HCT116 (cell line): ENCODE measurements around the gene RAD9B. TPM values are rescaled to one million over a fixed set of nuclear protein-coding genes. Genes with fewer than 3 reads are reported as not detected.

ENCODE experiments used
- ATAC-seq: fragments of 200-7000 bp; cut with Tn5 transposase; 2 replicates; pipeline ENCODE4 v1.9.1; 2020; ENCODE audit warnings: mild to moderate bottlenecking, moderate library complexity
- BruUV-seq: library from RNA; stranded (reverse); fragments of 400-500 nt; replicated peaks from 2 replicates; lab custom pipeline; 2021; lab: Mats Ljungman, UMichigan
- CTCF ChIA-PET: fragments of 300-600 bp; sonication (Branson Sonifier 250); formaldehyde crosslinking; loops from one replicate; lab custom pipeline; 2021; ENCODE audit warnings: antibody characterized with exemption; lab: Charles Lee
- POLR2A ChIA-PET: fragments of 300-600, 350-600 bp; sonication (Branson Sonifier 250); formaldehyde crosslinking; loops from one replicate; lab custom pipeline; 2021; ENCODE audit warnings: antibody characterized with exemption; lab: Charles Lee
- RAD21 ChIA-PET, 2 experiments: fragments of 300-600 bp; sonication (Branson Sonifier 250); formaldehyde crosslinking; loops; one replicate each; lab custom pipeline; 2023; ENCODE audit warnings: low total read pairs in 2 of 2; ENCODE audit not compliant: uncharacterized antibody in 2 of 2, unreplicated experiment in 2 of 2, low non-redundant PET in 1 of 2; lab: Charles Lee
- DNase-seq: peaks from one replicate; pipeline ENCODE4 v3.0.0-alpha.2; 2010; ENCODE audit warnings: low read depth, low spot score
- H2AFZ ChIP-seq: fragments of 200-600 bp; shearing (Covaris generic), sonication (generic); 2 replicates; pipeline ENCODE4 v1.6.1; 2017; ENCODE audit warnings: low read depth, mixed run types, mixed read lengths, antibody characterized with exemption, low read length; ENCODE audit not compliant: poor library complexity, severe bottlenecking
- H3K27ac ChIP-seq: 2 replicates; pipeline ENCODE4 v1.5.1; 2012; ENCODE audit warnings: low read depth, low read length
- H3K27me3 ChIP-seq: fragments of 200-600 bp; sonication (generic); 2 replicates; pipeline ENCODE4 v1.6.1; 2016; ENCODE audit warnings: mixed run types, low read length, mixed read lengths; ENCODE audit not compliant: insufficient read depth
- H3K36me3 ChIP-seq, 2 experiments: fragments of 200-500 bp in 1 of 2; fragments of 200-600 bp in 1 of 2; sonication (Bioruptor generic) in 1 of 2; sonication (generic) in 1 of 2; 2 replicates each; pipeline versions ENCODE4 v1.5.1 to v1.6.1; 2014 to 2016; ENCODE audit warnings: low read length in 2 of 2, inconsistent platforms in 1 of 2, mixed read lengths in 1 of 2, mixed run types in 1 of 2; ENCODE audit not compliant: insufficient read depth in 2 of 2, control insufficient read depth in 1 of 2
- H3K4me1 ChIP-seq, 2 experiments: fragments of 200-600 bp in 1 of 2; sonication (generic) in 1 of 2; 2 replicates each; pipeline versions ENCODE4 v1.5.1 to v1.6.1; 2012 to 2017; ENCODE audit warnings: low read length in 2 of 2, inconsistent platforms in 1 of 2, mild to moderate bottlenecking in 1 of 2, mixed read lengths in 1 of 2, mixed run types in 1 of 2, moderate library complexity in 1 of 2; ENCODE audit not compliant: insufficient read depth in 2 of 2, control insufficient read depth in 1 of 2
- H3K4me2 ChIP-seq: fragments of 200-600 bp; sonication (generic); 2 replicates; pipeline ENCODE4 v1.6.1; 2017; ENCODE audit warnings: mixed run types, low read length, mixed read lengths
- H3K4me3 ChIP-seq, 2 experiments: fragments of 200-600 bp in 1 of 2; sonication (generic) in 1 of 2; replicated peaks in 1 of 2; 2 replicates each; pipeline ENCODE4 v1.5.1; 2011 to 2016; ENCODE audit warnings: low read length in 2 of 2, control low read depth in 1 of 2, low read depth in 1 of 2, mild to moderate bottlenecking in 1 of 2, mixed read lengths in 1 of 2, mixed run types in 1 of 2
- H3K79me2 ChIP-seq: fragments of 200-600 bp; sonication (generic); 2 replicates; pipeline ENCODE4 v1.6.1; 2017; ENCODE audit warnings: mild to moderate bottlenecking, mixed run types, low read length, moderate library complexity, mixed read lengths; ENCODE audit not compliant: insufficient read depth
- H3K9ac ChIP-seq: fragments of 200-600 bp; sonication (generic); 2 replicates; pipeline ENCODE4 v1.6.1; 2016; ENCODE audit warnings: low read length, mixed read lengths
- H3K9me2 ChIP-seq: fragments of 200-600 bp; sonication (generic), shearing (Covaris generic); 2 replicates; pipeline ENCODE4 v1.6.1; 2017; ENCODE audit warnings: mixed run types, mild to moderate bottlenecking, moderate library complexity; ENCODE audit not compliant: insufficient read depth
- H3K9me3 ChIP-seq, 2 experiments: fragments of 200-500 bp in 1 of 2; fragments of 200-600 bp in 1 of 2; sonication (Bioruptor generic) in 1 of 2; sonication (generic) in 1 of 2; 2 replicates each; pipeline ENCODE4 v1.6.1; 2014 to 2017; ENCODE audit warnings: low read length in 2 of 2, mixed read lengths in 2 of 2, inconsistent platforms in 1 of 2, low read depth in 1 of 2, mild to moderate bottlenecking in 1 of 2, mixed run types in 1 of 2, moderate library complexity in 1 of 2; ENCODE audit not compliant: control insufficient read depth in 1 of 2, insufficient read depth in 1 of 2
- H4K20me1 ChIP-seq: fragments of 200-600 bp; sonication (generic), shearing (Covaris generic); 2 replicates; pipeline ENCODE4 v1.6.1; 2017; ENCODE audit warnings: mixed run types, mild to moderate bottlenecking, moderate library complexity; ENCODE audit not compliant: insufficient read depth
- EGR1 ChIP-seq: IDR thresholded peaks from 2 replicates; pipeline ENCODE4 v1.6.1; 2012; ENCODE audit warnings: low read depth
- EZH2phosphoT487 ChIP-seq: fragments of 200-600 bp; IDR thresholded peaks from 2 replicates; pipeline ENCODE4 v1.6.1; 2018; ENCODE audit warnings: antibody characterized with exemption, borderline replicate concordance
- FOSL1 ChIP-seq: IDR thresholded peaks from 2 replicates; pipeline ENCODE4 v1.6.1; 2012; ENCODE audit warnings: low read depth
- JUND ChIP-seq: IDR thresholded peaks from 2 replicates; pipeline ENCODE4 v1.6.1; 2012
- POLR2A ChIP-seq: IDR thresholded peaks from 2 replicates; pipeline ENCODE4 v1.7.0; 2011; ENCODE audit warnings: borderline replicate concordance; ENCODE audit not compliant: insufficient read depth, insufficient read length; ENCODE audit errors: extremely low read depth
- ZFX ChIP-seq: fragments of 450-650 bp; IDR thresholded peaks from 2 replicates; pipeline ENCODE4 v1.6.1; 2017
- intact Hi-C: fragments of 100-400 bp; cut with micrococcal nuclease; formaldehyde crosslinking; loops from 2 replicates; pipeline ENCODE4 v1.10.0; 2022
- total RNA-seq: library from RNA; stranded (reverse); gene quantifications from one replicate; pipeline ENCODE4 v1.2.1, GENCODE V29; 2021; ENCODE audit not compliant: unreplicated experiment
- TF ChIP-seq, protein P1 (sequence below): IDR thresholded peaks from 2 replicates; pipeline ENCODE4 v1.6.1; 2012; ENCODE audit warnings: low read depth
- TF ChIP-seq, protein P2 (sequence below): IDR thresholded peaks from 2 replicates; pipeline ENCODE4 v1.6.1; 2011; ENCODE audit warnings: mild to moderate bottlenecking, low read length, moderate library complexity; ENCODE audit not compliant: insufficient replicate concordance; ENCODE audit errors: extremely low read depth
- TF ChIP-seq, protein P3 (sequence below), 3 experiments: fragments of 200-600 bp in 1 of 3; sonication (generic) in 1 of 3; IDR thresholded peaks in 2 of 3; conservative IDR thresholded peaks in 1 of 3; 2 replicates each; pipeline ENCODE4 v1.5.1; 2012 to 2017; ENCODE audit warnings: low read depth in 2 of 3, low read length in 2 of 3, antibody characterized with exemption in 1 of 3, borderline replicate concordance in 1 of 3, control low read depth in 1 of 3, mild to moderate bottlenecking in 1 of 3, mixed read lengths in 1 of 3, mixed run types in 1 of 3, moderate library complexity in 1 of 3; ENCODE audit not compliant: insufficient read depth in 1 of 3

The RAD9B gene
- total RNA-seq, 1 experiment from 2014 or later: 0.17 TPM

DNA sequence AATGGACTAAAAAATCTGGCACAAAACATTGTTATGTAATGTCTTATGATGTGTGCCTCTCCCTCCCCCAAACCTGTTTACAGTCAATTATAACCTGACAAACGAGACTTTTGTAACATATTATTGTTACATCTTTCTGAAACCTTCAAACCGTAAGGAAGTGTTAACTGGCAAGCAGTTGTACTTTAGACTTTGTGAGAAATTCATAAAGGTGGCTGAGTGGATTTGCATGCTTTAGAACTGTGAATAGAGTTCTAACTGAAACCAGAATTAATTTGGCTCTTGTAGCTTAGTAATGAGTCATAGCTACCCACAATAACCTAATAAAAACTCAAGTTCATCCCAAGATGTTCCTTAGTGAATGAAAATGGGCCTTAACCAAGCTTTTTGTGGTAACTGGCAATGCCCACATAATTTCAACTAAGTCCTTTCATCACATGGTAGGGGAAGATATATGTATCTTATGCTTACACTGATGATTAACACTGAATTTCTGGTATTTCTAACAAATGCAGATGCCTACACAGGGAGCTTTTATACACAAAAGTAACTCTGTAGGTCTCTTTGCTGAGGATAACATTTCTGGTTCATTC is 29.7 kb downstream of the RAD9B start (continued):
- TF ChIP-seq, protein P1, sequence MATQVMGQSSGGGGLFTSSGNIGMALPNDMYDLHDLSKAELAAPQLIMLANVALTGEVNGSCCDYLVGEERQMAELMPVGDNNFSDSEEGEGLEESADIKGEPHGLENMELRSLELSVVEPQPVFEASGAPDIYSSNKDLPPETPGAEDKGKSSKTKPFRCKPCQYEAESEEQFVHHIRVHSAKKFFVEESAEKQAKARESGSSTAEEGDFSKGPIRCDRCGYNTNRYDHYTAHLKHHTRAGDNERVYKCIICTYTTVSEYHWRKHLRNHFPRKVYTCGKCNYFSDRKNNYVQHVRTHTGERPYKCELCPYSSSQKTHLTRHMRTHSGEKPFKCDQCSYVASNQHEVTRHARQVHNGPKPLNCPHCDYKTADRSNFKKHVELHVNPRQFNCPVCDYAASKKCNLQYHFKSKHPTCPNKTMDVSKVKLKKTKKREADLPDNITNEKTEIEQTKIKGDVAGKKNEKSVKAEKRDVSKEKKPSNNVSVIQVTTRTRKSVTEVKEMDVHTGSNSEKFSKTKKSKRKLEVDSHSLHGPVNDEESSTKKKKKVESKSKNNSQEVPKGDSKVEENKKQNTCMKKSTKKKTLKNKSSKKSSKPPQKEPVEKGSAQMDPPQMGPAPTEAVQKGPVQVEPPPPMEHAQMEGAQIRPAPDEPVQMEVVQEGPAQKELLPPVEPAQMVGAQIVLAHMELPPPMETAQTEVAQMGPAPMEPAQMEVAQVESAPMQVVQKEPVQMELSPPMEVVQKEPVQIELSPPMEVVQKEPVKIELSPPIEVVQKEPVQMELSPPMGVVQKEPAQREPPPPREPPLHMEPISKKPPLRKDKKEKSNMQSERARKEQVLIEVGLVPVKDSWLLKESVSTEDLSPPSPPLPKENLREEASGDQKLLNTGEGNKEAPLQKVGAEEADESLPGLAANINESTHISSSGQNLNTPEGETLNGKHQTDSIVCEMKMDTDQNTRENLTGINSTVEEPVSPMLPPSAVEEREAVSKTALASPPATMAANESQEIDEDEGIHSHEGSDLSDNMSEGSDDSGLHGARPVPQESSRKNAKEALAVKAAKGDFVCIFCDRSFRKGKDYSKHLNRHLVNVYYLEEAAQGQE: no peak
- TF ChIP-seq FOSL1: no peak
- no peak for TF ChIP-seq POLR2A

DNA sequence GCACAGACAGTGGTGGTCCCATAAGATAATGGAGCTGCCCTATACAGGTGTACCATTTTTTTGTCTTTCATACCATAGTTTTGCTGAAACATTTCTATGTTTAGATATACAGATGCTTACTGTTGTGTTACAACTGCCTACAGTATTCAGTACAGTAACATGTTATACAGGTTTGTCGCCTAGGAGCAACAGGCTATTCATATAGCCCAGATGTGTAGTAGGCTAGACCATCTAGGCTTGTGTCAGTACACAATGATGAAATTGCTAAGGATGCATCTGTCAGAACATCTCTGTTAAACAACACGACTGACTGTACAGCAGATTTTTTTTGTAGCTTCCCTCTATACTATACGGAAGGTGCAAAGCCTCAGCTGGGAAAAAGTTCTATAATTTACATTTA is 30.5 kb downstream of the RAD9B start:
- Histone ChIP-seq H3K4me2 (no peak overlapping the region), H3K36me3 (peaks cover 6 to 20% of the 10 kb centered on the region in 2 experiments), H3K9me3 (no peaks in the 10 kb centered on the region), H3K4me3 (no peak overlapping the region), H3K9me2 (no peaks in the 10 kb centered on the region), H4K20me1 (no peaks in the 10 kb centered on the region), H3K27me3 (no peaks in the 10 kb centered on the region), H3K79me2 (peaks cover 9% of the 10 kb centered on the region; the same call in 1 of the 2 replicates), H2AFZ (no peak overlapping the region), H3K9ac (no peak overlapping the region), H3K27ac (no peak overlapping the region), H3K4me1 (peaks cover 0 to 6% of the 10 kb centered on the region in 2 experiments; a peak in 1 of 4 replicates)
- ChIA-PET CTCF (no interaction called here), RAD21 (no interaction called here), POLR2A (no interaction called here)
- intact Hi-C loops: no loop called here
- ATAC-seq: no peak
- TF ChIP-seq ZFX (no peak), EZH2phosphoT487 (no peak), JUND (no peak), EGR1 (no peak)
- TF ChIP-seq, protein P2, sequence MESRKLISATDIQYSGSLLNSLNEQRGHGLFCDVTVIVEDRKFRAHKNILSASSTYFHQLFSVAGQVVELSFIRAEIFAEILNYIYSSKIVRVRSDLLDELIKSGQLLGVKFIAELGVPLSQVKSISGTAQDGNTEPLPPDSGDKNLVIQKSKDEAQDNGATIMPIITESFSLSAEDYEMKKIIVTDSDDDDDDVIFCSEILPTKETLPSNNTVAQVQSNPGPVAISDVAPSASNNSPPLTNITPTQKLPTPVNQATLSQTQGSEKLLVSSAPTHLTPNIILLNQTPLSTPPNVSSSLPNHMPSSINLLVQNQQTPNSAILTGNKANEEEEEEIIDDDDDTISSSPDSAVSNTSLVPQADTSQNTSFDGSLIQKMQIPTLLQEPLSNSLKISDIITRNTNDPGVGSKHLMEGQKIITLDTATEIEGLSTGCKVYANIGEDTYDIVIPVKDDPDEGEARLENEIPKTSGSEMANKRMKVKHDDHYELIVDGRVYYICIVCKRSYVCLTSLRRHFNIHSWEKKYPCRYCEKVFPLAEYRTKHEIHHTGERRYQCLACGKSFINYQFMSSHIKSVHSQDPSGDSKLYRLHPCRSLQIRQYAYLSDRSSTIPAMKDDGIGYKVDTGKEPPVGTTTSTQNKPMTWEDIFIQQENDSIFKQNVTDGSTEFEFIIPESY: no peak
- TF ChIP-seq, protein P3, sequence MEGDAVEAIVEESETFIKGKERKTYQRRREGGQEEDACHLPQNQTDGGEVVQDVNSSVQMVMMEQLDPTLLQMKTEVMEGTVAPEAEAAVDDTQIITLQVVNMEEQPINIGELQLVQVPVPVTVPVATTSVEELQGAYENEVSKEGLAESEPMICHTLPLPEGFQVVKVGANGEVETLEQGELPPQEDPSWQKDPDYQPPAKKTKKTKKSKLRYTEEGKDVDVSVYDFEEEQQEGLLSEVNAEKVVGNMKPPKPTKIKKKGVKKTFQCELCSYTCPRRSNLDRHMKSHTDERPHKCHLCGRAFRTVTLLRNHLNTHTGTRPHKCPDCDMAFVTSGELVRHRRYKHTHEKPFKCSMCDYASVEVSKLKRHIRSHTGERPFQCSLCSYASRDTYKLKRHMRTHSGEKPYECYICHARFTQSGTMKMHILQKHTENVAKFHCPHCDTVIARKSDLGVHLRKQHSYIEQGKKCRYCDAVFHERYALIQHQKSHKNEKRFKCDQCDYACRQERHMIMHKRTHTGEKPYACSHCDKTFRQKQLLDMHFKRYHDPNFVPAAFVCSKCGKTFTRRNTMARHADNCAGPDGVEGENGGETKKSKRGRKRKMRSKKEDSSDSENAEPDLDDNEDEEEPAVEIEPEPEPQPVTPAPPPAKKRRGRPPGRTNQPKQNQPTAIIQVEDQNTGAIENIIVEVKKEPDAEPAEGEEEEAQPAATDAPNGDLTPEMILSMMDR (IDR thresholded peaks at IDR 0.05 in 2 of 3, conservative IDR thresholded peaks at IDR 0.05 in 1 of 3; ENCODE audit: borderline replicate concordance in 1 of 3, insufficient read depth in 1 of 3, low read depth in 2 of 3, low read length in 2 of 3): no peak
- no peak for DNase-seq
- BruUV-seq: no TSS peak
